ENCODE results near the gene ANO5.

GRCh38 chr11:22173532-22173931, 19.4 kb upstream of the ANO5 start:
- no peak for TF ChIP-seq SAP30 (IDR thresholded peaks at IDR 0.05; ENCODE audit: insufficient read depth, insufficient replicate concordance, low read length)
- TF ChIP-seq, protein P1, sequence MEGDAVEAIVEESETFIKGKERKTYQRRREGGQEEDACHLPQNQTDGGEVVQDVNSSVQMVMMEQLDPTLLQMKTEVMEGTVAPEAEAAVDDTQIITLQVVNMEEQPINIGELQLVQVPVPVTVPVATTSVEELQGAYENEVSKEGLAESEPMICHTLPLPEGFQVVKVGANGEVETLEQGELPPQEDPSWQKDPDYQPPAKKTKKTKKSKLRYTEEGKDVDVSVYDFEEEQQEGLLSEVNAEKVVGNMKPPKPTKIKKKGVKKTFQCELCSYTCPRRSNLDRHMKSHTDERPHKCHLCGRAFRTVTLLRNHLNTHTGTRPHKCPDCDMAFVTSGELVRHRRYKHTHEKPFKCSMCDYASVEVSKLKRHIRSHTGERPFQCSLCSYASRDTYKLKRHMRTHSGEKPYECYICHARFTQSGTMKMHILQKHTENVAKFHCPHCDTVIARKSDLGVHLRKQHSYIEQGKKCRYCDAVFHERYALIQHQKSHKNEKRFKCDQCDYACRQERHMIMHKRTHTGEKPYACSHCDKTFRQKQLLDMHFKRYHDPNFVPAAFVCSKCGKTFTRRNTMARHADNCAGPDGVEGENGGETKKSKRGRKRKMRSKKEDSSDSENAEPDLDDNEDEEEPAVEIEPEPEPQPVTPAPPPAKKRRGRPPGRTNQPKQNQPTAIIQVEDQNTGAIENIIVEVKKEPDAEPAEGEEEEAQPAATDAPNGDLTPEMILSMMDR (IDR thresholded peaks at IDR 0.05; ENCODE audit: control extremely low read depth in 1 of 3, insufficient read depth in 1 of 3, low read depth in 1 of 3, low read length in 3 of 3): no peak
- no peak for TF ChIP-seq EZH2 (IDR thresholded peaks at IDR 0.05; ENCODE audit: low read depth, low read length, severe bottlenecking)
- TF ChIP-seq POLR2AphosphoS5 (IDR thresholded peaks at IDR 0.05; ENCODE audit: low read depth, low read length): no peak
- TF ChIP-seq SIN3A (conservative IDR thresholded peaks at IDR 0.05 in 1 of 2, IDR thresholded peaks at IDR 0.05 in 1 of 2; ENCODE audit: low read depth in 1 of 2, low read length in 2 of 2): no peak
- no peak for TF ChIP-seq HDAC6 (IDR thresholded peaks at IDR 0.05; ENCODE audit: low read depth, low read length)
- no peak for TF ChIP-seq SRF (IDR thresholded peaks at IDR 0.05; ENCODE audit: low read depth, low read length)
- no peak for TF ChIP-seq RAD21 (IDR thresholded peaks at IDR 0.05 in 1 of 2, conservative IDR thresholded peaks at IDR 0.05 in 1 of 2; ENCODE audit: low read depth in 2 of 2, low read length in 2 of 2)
- no peak for TF ChIP-seq RBBP5 (IDR thresholded peaks at IDR 0.05; ENCODE audit: borderline replicate concordance, low read depth, low read length)
- TF ChIP-seq, protein P2, sequence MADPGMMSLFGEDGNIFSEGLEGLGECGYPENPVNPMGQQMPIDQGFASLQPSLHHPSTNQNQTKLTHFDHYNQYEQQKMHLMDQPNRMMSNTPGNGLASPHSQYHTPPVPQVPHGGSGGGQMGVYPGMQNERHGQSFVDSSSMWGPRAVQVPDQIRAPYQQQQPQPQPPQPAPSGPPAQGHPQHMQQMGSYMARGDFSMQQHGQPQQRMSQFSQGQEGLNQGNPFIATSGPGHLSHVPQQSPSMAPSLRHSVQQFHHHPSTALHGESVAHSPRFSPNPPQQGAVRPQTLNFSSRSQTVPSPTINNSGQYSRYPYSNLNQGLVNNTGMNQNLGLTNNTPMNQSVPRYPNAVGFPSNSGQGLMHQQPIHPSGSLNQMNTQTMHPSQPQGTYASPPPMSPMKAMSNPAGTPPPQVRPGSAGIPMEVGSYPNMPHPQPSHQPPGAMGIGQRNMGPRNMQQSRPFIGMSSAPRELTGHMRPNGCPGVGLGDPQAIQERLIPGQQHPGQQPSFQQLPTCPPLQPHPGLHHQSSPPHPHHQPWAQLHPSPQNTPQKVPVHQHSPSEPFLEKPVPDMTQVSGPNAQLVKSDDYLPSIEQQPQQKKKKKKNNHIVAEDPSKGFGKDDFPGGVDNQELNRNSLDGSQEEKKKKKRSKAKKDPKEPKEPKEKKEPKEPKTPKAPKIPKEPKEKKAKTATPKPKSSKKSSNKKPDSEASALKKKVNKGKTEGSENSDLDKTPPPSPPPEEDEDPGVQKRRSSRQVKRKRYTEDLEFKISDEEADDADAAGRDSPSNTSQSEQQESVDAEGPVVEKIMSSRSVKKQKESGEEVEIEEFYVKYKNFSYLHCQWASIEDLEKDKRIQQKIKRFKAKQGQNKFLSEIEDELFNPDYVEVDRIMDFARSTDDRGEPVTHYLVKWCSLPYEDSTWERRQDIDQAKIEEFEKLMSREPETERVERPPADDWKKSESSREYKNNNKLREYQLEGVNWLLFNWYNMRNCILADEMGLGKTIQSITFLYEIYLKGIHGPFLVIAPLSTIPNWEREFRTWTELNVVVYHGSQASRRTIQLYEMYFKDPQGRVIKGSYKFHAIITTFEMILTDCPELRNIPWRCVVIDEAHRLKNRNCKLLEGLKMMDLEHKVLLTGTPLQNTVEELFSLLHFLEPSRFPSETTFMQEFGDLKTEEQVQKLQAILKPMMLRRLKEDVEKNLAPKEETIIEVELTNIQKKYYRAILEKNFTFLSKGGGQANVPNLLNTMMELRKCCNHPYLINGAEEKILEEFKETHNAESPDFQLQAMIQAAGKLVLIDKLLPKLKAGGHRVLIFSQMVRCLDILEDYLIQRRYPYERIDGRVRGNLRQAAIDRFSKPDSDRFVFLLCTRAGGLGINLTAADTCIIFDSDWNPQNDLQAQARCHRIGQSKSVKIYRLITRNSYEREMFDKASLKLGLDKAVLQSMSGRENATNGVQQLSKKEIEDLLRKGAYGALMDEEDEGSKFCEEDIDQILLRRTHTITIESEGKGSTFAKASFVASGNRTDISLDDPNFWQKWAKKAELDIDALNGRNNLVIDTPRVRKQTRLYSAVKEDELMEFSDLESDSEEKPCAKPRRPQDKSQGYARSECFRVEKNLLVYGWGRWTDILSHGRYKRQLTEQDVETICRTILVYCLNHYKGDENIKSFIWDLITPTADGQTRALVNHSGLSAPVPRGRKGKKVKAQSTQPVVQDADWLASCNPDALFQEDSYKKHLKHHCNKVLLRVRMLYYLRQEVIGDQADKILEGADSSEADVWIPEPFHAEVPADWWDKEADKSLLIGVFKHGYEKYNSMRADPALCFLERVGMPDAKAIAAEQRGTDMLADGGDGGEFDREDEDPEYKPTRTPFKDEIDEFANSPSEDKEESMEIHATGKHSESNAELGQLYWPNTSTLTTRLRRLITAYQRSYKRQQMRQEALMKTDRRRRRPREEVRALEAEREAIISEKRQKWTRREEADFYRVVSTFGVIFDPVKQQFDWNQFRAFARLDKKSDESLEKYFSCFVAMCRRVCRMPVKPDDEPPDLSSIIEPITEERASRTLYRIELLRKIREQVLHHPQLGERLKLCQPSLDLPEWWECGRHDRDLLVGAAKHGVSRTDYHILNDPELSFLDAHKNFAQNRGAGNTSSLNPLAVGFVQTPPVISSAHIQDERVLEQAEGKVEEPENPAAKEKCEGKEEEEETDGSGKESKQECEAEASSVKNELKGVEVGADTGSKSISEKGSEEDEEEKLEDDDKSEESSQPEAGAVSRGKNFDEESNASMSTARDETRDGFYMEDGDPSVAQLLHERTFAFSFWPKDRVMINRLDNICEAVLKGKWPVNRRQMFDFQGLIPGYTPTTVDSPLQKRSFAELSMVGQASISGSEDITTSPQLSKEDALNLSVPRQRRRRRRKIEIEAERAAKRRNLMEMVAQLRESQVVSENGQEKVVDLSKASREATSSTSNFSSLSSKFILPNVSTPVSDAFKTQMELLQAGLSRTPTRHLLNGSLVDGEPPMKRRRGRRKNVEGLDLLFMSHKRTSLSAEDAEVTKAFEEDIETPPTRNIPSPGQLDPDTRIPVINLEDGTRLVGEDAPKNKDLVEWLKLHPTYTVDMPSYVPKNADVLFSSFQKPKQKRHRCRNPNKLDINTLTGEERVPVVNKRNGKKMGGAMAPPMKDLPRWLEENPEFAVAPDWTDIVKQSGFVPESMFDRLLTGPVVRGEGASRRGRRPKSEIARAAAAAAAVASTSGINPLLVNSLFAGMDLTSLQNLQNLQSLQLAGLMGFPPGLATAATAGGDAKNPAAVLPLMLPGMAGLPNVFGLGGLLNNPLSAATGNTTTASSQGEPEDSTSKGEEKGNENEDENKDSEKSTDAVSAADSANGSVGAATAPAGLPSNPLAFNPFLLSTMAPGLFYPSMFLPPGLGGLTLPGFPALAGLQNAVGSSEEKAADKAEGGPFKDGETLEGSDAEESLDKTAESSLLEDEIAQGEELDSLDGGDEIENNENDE (IDR thresholded peaks at IDR 0.05; ENCODE audit: insufficient replicate concordance, low read length): no peak

All from H1 (cell line).